Sciatic nerve (tissue), 2 donors: ENCODE measurements around the gene ALDH3B2. TPM values are rescaled to one million over a fixed set of nuclear protein-coding genes. Genes with fewer than 3 reads are reported as not detected.
"Not testable (repeated sequence)": the region's sequence is repeated elsewhere in the genome, so short reads cannot be mapped to it uniquely, and the experiment has no call there.

Experiments used
- ATAC-seq: fragments of 200-7000 bp; cut with Tn5 transposase; one replicate; pipeline ENCODE4 v1.9.1; 2020; ENCODE audit warnings: mild to moderate bottlenecking, moderate library complexity
- DNase-seq: peaks from one replicate; pipeline ENCODE4 v3.0.0-alpha.2; 2020; ENCODE audit warnings: low spot score
- intact Hi-C: fragments of 100-400 bp; cut with DNase I; formaldehyde crosslinking; loops from one replicate; pipeline ENCODE4 v1.14.2; 2022
- total RNA-seq: library from RNA; stranded (reverse); fragmentation: NEBNext Ultra II Directional; extraction: Animal tissue kit (Norgen Biotek cat#: 25700); gene quantifications from one replicate; pipeline ENCODE4 v1.2.1, GENCODE V29; 2021
- donor health status: DM: no; HTN: no; CAD: no.
- donor health status: DM: no; HTN: no; CAD: no.

ALDH3B2 gene
- total RNA-seq, 1 donor from 2014 or later = not detected

- no peak for DNase-seq
Measured at GRCh38 chr11:67689178-67689577, 14.8 kb upstream of the ALDH3B2 start.

GRCh38 chr11:67687986-67688385, 13.6 kb upstream of the ALDH3B2 start:
- no peak for DNase-seq
- ATAC-seq = no peak
- intact Hi-C loops = loop anchor here (5.0 kb wide), 1 partner anchor 1544 kb away; no protein-coding TSS in a partner anchor

More at GRCh38 chr11:67689178-67689577, 14.8 kb upstream of the ALDH3B2 start:
- no peak for ATAC-seq
- intact Hi-C loops = loop anchor here (5.0 kb wide), 1 partner anchor 1543 kb away; no protein-coding TSS in a partner anchor

DNA sequence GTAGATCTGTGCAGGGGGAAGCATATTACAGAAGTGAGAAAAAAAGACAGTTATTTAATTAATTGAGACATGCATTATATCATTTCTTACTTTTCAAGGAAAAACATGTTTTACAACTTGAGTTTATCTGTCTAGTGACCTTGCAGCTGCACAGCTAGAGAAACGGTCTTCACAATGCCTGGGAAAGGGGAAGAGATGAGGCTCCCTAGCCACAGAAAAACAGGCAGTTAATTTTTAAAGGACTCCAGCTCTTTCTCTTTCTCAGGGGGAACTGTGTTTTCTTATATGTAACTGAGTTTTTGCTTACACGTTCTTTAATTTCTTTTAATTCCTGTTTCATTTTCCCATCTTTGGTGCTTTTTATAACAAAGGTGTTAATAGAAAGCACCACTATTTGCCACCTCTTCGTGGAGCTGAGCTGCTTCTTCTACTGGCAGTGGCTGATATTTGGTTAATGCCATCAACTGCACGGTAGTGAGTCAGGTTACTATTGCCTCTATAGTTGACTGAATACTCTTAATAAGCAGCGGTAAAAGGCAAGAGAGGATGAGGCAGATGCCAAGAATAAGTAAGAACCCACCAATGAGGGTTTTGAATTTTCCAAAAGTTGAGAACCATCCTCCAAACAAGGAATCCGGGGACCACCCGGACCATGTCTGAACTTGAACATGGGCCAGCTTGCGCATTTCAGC, 11.4 kb upstream of the ALDH3B2 start:
- DNase-seq, ATAC-seq: not testable (repeated sequence)
- intact Hi-C loops = loop anchor here (5.0 kb wide), 1 partner anchor 1547 kb away; no protein-coding TSS in a partner anchor

- intact Hi-C loops, ATAC-seq, DNase-seq: not testable (repeated sequence)
Measured at GRCh38 chr11:67682126-67683034, 8.0 kb upstream of the ALDH3B2 start.

- no peak for ATAC-seq
- intact Hi-C loops = no loop called here
- no peak for DNase-seq
Measured at GRCh38 chr11:67680696-67681470, 6.5 kb upstream of the ALDH3B2 start.

- intact Hi-C loops = no loop called here
- ATAC-seq (no peak), DNase-seq (no peak)
Measured at GRCh38 chr11:67675058-67675747, 780 bp upstream of the ALDH3B2 start.

- DNase-seq (no peak), ATAC-seq (no peak)
- intact Hi-C loops = no loop called here
Measured at GRCh38 chr11:67673902-67674301, 521 bp downstream of the ALDH3B2 start.

DNA sequence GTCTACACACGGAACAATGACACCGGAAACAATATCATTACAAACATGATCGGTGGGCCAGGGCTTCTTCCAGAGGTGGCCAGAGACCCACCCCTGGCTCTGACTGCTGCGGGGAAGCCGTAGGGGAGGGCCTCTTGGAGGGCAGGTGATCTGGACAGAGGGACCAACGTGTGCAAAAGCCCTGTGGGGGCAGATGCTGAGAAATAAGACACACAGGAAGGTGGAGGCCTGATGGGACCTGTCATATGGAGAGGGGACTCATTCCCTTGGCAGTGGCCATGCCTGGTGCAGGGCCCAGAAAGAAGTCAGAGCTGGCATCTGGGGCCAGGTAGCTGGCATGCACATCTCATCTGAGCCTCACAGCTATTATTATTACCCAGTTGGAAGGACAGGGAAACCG, 1.1 kb downstream of the ALDH3B2 start:
- intact Hi-C loops = no loop called here
- no peak for DNase-seq
- ATAC-seq = no peak

DNA sequence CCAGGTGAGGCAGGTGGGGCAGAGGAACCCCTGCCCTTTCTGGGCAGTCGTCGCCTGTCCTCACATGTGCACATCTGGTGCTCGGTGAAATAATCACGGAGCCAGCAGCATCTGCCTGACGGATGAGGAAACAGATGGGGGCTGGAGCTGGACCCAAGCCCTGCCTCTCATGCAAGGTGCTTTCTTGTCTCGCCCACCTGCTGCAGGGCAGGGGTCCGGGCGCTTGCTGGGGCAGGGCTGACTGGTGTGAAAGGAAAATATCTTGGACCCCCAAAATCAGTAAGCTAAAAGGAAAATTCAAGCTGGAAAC, 3.3 kb downstream of the ALDH3B2 start:
- intact Hi-C loops = no loop called here
- DNase-seq (no peak), ATAC-seq (no peak)

GRCh38 chr11:67670316-67671210, 3.9 kb downstream of the ALDH3B2 start:
- intact Hi-C loops = no loop called here
- no peak for DNase-seq
- no peak for ATAC-seq

DNA sequence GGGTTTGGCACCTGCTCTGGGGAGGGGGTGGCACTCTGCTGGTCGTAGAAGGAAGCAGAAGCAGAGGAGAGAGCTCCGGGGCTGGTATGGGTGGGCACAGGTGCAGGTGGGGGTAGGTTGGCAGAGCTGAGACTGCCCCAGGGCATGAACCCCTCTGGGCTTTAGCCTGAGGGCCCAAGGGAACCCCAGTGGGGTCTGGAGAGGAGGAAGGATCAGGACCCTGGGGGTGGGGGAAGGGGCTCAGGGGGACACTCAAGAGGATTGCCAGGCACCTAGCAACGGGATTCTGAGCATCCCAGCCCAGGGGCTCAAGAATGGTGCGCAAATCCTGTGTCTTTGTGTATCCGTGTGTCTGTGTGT, 6.3 kb downstream of the ALDH3B2 start:
- intact Hi-C loops = loop anchor here (5.0 kb wide), 1 partner anchor 109 kb away; no protein-coding TSS in a partner anchor
- no peak for DNase-seq
- no peak for ATAC-seq

- ATAC-seq (peak; percentile 19), DNase-seq (no peak)
- intact Hi-C loops = loop anchor here (5.0 kb wide), 1 partner anchor 110 kb away; no protein-coding TSS in a partner anchor
Measured at GRCh38 chr11:67667490-67668191, 6.8 kb downstream of the ALDH3B2 start.

- DNase-seq = no peak
- ATAC-seq = no peak
- intact Hi-C loops = loop anchor here (5.0 kb wide), 1 partner anchor 110 kb away; no protein-coding TSS in a partner anchor
Measured at GRCh38 chr11:67666676-67667489, 7.5 kb downstream of the ALDH3B2 start.

DNA sequence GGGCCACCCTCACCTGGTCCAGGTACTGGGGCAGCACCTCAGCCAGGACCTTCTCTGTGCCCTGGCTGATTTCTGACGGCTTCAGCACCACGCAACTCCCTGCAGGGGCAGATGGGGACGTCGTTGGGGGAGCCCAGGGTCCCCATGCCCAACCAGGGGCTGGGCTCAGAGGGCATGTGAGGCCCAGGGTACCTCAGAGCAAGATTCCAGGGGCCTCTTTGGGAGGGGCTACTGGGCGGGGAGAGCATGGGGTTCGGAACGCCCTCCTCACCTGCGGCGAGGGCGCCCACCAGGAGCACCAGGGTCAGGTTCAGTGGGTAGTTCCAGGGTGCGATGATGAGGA, 8.1 kb downstream of the ALDH3B2 start:
- intact Hi-C loops = loop anchor here (5.0 kb wide), 1 partner anchor 111 kb away; no protein-coding TSS in a partner anchor
- no peak for ATAC-seq
- DNase-seq = no peak

- DNase-seq = no peak
- ATAC-seq = no peak
- intact Hi-C loops = loop anchor here (5.0 kb wide), 1 partner anchor 112 kb away; no protein-coding TSS in a partner anchor
Measured at GRCh38 chr11:67665541-67666302, 8.7 kb downstream of the ALDH3B2 start.
